SW 1271 (cell line): ENCODE results near the gene AIF1L.
"Not testable (repeated sequence)": the region's sequence is repeated elsewhere in the genome, so short reads cannot be mapped to it uniquely, and the experiment has no call there.

Source experiments
- DNase-seq, 2 experiments: peaks; one replicate each; lab custom pipeline; 2025; lab: John Stamatoyannopoulos, UW

Gene AIF1L

GRCh38 chr9:131099102-131099606, 2.8 kb downstream of the AIF1L start:
- DNase-seq, result no peak

- not testable (repeated sequence) for DNase-seq
Measured at GRCh38 chr9:131099845-131100244, 3.5 kb downstream of the AIF1L start.

GRCh38 chr9:131100445-131100844, 4.1 kb downstream of the AIF1L start:
- DNase-seq, result no peak

GRCh38 chr9:131101207-131101964, 5.1 kb downstream of the AIF1L start:
- DNase-seq, result no peak

- no peak for DNase-seq
Measured at GRCh38 chr9:131103024-131103423, 6.7 kb downstream of the AIF1L start.

DNA sequence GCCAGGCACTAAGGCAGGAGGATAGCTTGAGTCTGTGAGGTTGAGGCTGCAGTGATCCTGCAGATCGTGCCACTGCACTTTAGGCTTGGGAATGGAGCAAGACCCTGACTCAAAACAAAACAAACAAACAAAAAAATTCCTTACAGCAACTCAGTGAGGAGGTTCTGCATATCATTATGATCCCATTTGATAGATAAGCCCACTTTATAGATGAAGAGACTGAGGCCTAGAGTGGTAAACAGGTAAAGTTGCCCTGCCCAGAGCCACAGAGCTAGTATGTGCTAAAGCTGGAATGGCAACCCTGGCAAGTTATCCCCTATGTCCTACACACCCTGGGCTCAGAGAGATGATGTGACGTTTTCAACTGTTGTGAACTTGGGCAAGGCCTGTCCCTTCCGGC, 7.2 kb downstream of the AIF1L start:
- DNase-seq, result no peak

- DNase-seq, result no peak
Measured at GRCh38 chr9:131104016-131104740, 7.8 kb downstream of the AIF1L start.

- no peak for DNase-seq
Measured at GRCh38 chr9:131105952-131106351, 9.6 kb downstream of the AIF1L start.

- no peak for DNase-seq
Measured at GRCh38 chr9:131107760-131108159, 11.4 kb downstream of the AIF1L start.

DNA sequence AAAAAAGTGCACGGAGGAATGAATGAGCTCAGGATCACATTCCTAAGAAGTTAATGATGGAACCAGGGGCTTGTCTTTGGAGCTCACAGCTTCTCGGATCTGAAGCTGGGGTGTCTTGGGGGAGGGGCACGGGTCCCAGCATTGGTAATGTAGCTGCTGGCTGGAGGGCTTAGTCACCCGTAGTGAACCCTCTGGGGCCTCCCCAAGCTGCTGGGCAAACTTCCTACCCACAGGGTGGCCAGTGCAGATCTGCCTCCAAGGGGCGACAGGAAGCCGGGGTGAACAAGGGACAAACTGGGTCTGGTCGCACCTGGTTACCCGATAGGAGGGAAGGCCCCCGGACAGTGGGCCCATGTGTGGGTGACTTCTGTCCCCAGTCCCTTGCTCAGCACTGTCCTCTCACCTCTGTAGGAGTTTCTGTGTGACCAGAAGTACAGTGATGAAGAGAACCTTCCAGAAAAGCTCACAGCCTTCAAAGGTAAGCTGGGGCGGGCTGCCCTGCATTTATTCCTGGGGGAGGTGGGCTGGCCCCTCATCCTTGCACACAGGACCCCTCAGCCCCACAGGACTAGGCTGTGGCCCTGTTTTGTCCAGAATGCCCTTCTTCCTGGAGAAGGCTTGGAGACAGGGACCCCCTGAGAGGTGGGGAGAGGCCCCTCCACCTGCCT, 15.0 kb downstream of the AIF1L start:
- DNase-seq, result no peak

DNA sequence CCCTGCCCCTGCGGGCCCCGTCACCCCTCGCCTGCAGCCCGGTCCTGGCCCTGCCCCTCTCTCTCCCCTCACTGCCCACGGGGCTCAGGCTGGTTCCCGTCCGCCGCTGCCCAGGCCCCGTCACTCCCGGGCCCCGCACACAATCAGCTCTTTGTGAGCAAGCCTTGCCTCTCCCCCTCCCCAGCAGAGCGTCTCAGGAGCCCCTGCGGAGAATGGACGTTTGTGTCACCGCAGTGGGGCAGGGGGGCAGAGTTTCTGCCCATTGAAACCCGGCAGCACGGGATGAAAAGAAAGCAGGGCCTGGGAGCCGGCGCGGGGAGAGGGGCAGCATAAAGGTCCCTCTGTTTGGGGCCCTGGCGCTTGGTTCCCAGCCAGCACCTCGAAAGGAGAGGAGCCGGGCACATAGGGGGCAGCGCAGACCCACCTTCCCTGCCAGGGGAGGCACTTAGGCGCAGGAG, 15.6 kb downstream of the AIF1L start:
- DNase-seq, result no peak

GRCh38 chr9:131112374-131113154, 16.2 kb downstream of the AIF1L start:
- no peak for DNase-seq

DNA sequence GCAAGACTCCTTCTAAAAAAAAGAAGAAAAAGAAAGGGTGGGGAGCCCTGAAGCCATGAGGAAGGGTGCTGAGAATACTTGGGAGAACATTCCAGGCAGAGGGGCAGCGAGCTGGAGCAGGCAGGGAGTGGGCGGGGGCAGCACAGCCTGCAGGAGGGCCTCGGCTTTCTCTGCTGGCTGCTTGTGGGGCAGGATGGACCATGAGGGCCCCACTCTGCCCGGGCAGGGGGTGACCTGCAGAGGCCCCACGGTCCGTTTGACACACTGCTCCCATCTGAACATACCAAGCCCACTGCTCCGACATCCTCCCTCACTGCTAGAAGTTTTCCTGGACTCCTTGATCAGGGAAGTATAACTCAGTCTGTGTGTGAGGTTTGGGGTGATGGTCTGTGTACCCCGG, 17.3 kb downstream of the AIF1L start:
- DNase-seq, result no peak

DNA sequence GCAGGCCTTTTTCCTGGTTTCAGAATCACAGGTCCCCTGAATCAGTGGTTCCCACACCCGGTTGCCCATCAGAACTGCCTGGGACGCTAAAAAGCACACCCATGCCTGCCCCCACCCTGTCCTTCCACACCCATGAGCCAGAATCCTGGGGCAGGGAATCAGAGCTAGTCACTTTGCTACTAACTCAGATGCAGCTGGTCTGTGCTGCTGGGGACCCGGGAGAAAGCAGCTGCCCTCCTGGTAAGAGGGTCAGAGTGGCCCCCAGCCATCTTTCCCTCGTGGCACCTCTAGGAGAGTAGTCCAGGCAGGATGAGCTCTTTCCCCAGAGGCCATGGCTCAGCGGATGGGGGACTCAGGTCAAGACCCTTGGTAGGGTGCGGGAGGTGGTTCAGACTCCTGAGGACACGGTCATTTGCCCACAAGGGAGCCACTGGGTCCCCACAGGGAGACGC, 17.8 kb downstream of the AIF1L start:
- no peak for DNase-seq

DNA sequence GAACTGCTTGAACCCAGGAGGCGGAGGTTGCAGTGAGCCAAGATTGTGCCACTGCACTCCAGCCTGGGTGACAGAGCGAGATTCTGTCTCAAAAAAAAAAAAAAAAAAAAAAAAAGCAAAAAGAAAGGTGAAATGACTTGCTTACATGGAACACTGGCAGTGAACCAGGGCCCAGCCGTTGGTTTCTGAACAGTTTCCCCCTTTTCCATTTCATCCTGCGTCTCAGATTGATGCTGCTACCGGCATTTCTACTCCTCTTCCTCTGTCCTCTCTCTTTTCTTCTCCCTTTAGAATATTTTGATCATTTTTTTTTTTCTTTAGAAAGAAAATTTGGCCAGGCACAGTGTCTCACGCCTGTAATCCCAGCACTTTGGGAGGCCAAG, 19.0 kb downstream of the AIF1L start:
- not testable (repeated sequence) for DNase-seq

DNA sequence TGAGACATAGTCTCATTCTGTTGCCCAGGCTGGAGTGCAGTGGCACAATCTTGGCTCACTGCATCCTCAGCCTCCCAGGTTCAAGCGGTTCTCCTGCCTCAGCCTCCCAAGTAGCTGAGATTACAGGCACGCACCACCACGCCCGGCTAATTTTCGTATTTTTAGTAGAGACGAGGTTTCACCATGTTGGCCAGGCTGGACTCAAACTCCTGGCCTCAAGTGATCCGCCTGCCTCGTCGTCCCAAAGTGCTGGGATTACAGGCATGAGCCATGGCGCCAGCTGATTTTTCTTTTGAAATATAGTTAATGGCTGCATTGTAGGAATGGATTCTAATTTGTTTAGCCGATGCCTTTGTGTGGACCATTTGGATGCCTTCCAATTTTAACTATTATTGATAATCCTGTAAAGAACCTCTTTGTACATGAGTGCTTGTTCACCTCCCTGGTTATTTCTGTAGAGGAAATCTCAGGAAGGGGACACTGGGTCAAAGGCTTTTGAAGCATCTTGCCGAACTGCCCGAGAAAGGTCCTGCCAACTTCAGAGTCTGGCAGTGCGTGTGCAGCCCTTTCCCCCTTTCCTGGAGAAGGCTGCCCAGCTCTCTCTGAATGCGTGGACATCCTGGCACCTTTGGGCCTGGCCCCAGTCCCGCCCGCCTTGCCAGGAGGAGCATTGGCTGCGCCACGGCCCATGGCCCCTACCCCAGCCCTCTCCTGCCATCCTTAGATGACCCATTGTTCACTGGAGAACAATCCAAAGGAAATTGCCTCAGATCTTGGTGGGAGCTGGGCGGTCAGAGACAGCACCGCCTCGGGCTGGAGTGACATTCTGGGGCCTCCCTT, 20.2 kb downstream of the AIF1L start:
- no peak for DNase-seq

GRCh38 chr9:131117121-131117761, 20.9 kb downstream of the AIF1L start:
- DNase-seq, result peak in 1 of 2 experiments; percentile 42

- DNase-seq, result no peak
Measured at GRCh38 chr9:131117762-131118145, 21.4 kb downstream of the AIF1L start.

DNA sequence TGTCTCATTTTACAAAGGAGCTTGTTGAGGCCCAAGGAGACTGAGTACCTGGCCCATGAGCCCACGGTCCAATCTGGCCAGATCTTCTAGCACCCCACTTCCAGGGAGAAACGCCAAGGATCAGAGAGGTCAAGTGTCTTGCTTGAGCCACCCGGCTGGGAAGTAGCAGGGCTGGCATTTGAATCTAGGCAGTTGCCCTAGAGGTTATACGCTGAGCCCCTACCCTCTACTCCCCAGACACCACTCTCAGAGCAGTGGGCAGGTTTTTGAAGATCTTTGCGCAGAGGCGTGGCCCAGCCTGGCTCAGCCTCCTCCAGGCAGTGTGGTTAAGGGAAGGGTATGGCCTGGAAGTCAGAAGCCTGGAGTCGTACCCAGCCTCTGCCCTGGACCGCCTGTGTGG, 23.3 kb downstream of the AIF1L start:
- no peak for DNase-seq

GRCh38 chr9:131120620-131121228, 24.4 kb downstream of the AIF1L start:
- no peak for DNase-seq
